ENCODE results near the gene KMT2B. TPM values are rescaled to one million over a fixed set of nuclear protein-coding genes. Genes with fewer than 3 reads are reported as not detected.

Gene KMT2B
- total and polyA plus RNA-seq, 9 of the 15 experiments (the other 6 are each of a cell fraction or from before 2014, with no cell fraction given) = 0.63 to 43.9 (median 8.1) TPM

GRCh38 chr19:35745328-35746086 lies 27.7 kb downstream of the KMT2B start, which contains the start of the genes PSENEN and U2AF1L4 (continued):
- TF ChIP-seq ARID4B (CRISPR knock-in tag; IDR thresholded peaks at IDR 0.05) = peak; percentile 73; the same call in 1 of the 2 replicates
- TF ChIP-seq POLR2A (conservative IDR thresholded peaks at IDR 0.05) = peak; percentile 35; the same call in 1 of the 2 replicates
- 0 out of 4 replicates have a peak, but pooled peaks of 1 of the 2 experiments have one; percentile 53 for TF ChIP-seq KDM4B (IDR thresholded peaks at IDR 0.05; ENCODE audit: borderline replicate concordance in 2 of 2, low read depth in 1 of 2)
- no peak for TF ChIP-seq ESRRA (IDR thresholded peaks at IDR 0.05; ENCODE audit: borderline replicate concordance, low read depth)
- TF ChIP-seq HDAC1 (IDR thresholded peaks at IDR 0.05) = peak in 1 of 2 experiments; percentile 61; a peak in 2 of 4 replicates
- TF ChIP-seq EGR1 (conservative IDR thresholded peaks at IDR 0.05) = peak; percentile 83
- TF ChIP-seq CXXC5 (CRISPR knock-in tag; IDR thresholded peaks at IDR 0.05) = peak; percentile 37
- no peak for TF ChIP-seq PHF21A (IDR thresholded peaks at IDR 0.05; ENCODE audit: borderline replicate concordance, low read depth)
- peak; percentile 43 for TF ChIP-seq TAF1 (IDR thresholded peaks at IDR 0.05; ENCODE audit: control insufficient read depth, extremely low read depth, insufficient read depth, low read length, severe bottlenecking)
- TF ChIP-seq ZNF639 (CRISPR knock-in tag; conservative IDR thresholded peaks at IDR 0.05 in 1 of 2, IDR thresholded peaks at IDR 0.05 in 1 of 2) = peak in 1 of 2 experiments; percentile 2; a peak in 1 of 4 replicates
- TF ChIP-seq CBFA2T2 (conservative IDR thresholded peaks at IDR 0.05) = no peak
- TF ChIP-seq POLR3A (IDR thresholded peaks at IDR 0.05; ENCODE audit: borderline replicate concordance, extremely low read depth, insufficient read depth, insufficient read length) = no peak
- TF ChIP-seq BMI1 (IDR thresholded peaks at IDR 0.05; ENCODE audit: low read length) = no peak
- TF ChIP-seq ZNF57 (CRISPR knock-in tag; IDR thresholded peaks at IDR 0.05) = no peak
- TF ChIP-seq SOX6 (IDR thresholded peaks at IDR 0.05) = no peak

Measured in K562 (cell line).